ENCODE measurements around the gene REXO1.
A peak's percentile ranks its signal among the peaks of the same experiment; 100 is the strongest.

Gene REXO1

DNA sequence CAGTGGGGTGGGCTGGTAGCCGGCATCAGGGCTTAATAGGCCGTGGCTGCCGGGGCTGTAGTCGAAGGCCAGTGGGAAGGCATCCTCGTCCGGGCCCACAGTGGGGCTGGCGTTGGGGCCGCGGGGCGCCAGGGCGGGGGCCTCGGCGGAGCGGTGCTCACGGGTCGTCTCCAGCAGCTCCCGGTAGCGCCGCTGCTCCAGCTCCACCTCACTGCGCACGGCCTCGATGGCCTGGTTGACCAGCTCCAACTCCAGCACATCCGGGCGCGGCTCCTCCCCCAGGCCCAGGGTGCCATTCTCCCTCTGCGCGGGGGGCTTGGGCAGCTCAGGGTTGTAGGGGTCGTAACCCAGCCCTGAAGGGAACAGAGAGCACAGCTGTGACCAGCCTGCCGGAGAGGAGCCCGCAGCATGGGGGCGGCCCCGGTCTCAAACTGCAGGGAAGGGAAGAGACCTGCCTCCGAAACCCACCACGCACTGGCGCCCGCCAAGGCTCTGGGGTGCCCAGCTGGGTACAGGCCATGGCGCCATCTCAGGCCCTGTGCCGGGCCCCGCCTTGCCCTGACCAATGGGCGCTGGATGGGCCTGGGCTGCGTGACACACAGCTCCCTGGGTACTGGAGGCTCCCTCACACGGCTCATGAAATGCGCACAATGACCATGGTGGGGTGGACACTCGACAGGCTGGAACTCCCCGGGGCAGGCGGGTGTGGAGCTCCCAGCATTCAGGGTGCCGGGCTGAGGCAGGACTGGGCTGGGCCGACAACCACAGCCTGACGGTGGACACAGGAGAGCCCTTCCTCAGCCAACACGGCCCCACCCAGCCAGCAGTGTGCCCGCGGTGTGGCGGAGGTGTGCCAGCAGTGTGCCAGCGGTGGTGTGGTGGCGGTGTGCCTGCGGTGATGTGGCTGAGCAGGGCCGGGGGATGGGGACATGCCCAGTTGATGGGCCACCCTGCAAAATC lies 19.7 kb downstream of the REXO1 start:
- DNase-seq: no peak

DNA sequence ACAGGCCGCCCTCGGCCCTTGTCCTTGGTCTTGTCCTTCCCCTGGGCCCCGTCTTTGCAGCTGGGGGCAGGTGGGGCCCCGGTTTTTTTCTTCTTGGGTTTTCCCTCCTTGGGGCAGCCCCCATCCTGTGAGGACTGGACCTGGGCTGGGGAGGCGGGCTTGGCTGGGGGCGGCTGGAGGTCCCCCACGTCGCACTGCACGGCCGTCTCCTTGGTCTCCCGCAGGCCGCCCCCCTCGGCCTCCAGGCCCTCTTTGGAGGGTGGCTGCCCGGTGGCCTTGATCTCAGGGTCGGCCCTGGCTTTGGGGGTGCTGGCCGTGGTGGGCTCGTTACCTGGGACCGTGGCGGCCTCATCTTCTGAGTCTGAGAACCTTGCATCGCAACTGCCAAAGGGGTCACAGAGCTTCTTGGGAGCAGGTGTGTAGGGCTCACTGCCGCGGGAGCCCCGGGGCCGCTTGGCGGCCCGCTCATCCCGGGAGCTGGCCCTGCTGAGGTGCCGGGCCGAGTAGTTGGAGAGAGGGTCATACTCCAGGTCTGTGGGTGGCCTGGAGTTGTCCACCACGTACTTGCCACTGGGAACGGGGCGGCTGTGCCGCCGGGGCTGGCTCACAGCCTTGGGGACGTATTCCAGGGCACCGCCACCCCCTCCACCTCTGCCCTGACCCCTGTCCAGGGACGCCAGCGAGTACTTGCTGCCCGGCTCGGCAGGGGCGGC lies 20.6 kb downstream of the REXO1 start:
- no peak for DNase-seq

DNA sequence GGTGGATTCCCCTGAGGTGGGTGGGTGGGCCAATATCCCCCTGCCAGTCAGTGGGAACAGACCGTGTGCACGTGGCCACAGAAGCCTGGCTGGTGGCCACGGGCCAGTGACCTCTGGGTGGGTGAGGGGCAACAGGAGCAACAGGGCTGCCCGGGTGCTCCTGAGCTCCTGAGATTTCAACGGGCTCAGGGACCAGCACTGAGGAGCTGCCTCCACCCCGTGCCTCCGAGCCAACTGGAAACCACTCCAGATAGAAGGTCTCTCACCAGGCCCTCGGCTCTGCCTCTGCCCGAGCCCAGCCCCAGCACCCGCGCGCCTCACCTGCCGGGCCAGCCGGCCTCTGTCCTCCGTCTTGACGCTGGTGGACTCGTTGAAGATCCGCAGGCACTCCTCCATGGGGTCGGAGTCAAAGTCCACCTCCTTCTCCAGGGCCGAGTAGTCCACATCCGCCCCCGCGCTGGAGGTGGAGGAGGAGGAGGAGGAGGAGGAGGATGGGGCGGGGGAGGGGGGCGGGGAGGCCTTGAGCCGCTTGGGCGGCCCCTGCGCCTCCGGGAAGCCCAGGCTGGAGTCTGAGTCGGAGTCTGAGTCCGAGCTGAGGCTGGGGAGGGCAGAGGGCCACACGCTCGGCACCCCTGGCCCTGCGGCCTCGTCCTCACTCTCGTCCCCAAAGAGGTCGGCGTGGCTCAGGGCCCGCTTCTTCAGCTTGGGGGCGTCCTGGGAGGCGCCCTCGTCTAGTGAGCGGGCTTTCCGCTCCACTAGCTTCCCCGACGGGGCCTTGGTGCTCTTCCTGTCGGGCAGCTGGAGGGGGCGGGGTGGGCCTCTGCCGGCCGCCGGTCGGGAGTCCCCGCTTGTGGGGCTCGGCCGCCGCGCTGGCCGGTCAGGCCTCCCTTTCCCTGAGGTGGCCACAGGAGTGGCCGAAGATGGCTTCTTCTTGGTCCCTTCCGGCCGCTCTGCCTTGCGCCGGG lies 21.4 kb downstream of the REXO1 start:
- DNase-seq: no peak

DNA sequence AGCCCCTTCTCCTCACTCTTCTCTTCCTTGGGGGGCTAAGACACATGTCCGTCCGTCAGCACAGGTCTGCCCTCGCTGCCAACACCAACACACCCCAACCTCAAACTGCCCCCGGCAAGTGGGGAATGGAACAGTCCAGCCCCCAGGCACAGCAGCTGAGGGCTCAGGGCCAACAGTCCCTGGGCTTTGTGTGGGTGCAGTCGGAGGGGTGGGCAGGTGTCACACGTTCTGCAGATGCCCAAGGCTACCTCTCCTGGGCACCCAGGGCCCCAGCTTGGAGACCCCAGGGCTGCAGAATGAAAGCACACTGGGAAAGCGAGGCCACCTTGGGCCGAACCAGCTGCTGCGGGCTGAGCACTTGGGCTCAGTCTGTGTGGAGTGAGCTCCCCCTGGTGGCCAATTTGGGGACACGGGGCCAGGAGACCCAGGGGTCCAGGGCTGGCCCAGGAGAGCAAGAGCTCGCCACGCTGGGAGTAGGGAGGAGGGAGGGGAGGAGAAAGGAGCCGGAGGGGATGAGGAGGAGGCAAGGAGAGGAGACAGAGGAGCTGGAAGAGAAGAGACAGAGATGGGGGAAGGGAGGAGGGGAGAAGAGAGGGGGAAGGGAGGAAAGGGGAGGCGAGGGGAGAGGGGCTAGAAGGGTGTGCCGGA lies 22.2 kb downstream of the REXO1 start:
- peak; percentile 78 to 83 for DNase-seq

DNA sequence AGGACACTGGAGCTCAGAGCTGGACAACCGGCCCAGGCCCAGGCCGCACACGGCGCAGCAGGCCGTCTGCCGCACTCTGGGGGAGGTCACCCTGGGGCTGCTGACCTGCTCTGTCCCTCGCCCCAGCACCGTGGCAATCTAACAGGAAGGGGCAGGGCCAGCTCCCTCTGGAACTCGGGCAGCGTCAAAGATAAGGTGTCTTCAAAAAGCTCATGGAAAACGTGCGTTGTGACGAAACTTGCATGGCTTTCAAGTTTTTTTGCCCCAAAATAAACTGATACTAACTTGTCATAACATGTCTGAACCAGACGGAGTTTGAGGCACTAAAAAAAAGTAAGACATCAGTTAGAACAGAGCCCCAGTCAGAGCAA lies 24.0 kb downstream of the REXO1 start:
- no peak for DNase-seq

DNA sequence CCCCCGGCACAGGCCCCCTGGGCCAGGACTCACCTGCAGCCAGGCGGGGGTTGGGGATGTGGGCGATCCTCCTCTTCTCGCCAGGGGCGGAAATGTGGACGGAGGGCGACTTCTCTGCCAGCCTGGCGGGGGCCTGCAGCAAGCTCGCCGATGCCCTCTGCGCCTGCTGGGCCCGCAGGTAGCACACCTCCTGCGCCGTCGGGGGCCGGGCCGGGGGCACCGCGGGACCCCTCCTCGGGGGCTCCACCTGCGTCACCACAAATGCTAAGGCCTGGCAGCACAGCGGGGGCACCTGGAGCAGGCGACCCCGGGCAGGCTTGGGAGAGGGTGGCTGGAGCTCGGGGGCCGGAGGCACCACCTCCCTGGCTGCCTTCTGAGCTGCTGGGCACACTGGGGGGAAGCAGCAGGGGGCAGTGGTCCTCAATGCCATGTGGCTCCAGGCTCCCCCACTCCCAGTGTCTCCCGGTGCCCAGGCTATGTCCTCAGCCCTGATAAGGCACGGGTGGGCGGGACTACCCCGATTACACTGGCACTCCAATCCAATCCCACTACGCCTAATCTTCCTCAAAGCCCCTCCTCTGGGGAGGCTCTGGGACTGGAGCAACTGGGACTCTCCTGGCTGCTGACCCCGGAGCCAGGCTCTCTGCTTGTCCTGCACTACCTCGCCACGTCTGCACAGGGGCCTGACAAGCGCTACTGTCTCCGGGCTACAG lies 24.6 kb downstream of the REXO1 start:
- DNase-seq: no peak

DNA sequence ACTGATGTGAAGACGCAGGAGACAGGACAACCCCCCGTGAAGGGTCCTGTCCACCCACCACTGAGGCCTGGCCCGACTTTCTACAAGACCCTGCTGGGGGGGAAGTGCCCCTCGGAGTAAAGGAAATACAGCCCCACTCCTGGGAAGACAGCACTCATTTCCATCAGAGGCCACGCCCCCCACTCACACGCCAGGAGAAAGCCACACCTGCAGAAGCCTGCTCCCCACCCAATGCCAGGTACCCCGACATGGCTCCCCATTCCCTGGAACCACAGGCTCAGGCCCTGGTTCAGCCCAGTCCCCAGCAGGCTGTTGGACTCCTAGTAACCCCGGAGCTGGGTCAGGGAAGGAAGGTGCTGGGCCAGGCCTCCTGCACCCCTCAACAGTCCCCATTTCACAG lies 25.3 kb downstream of the REXO1 start:
- DNase-seq: no peak

DNA sequence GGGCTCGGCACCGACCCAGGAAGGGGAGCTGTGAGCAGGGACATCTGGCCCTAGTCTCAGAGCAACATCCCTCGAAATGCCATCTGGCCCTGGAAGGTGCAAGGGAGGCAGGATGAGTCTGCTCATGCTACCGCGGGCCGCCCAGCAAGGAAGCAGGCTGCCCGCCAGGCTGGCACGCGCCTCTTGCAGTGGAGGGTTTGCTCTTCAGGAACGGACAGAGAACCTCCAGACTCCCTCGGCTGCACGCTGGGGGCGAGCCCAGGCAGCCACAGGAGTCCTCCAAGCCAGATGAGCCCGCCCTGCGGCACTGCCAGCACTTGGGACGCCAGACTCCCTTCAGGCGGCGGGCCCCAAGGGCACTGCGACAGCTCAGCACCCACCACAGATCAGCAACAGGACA lies 26.1 kb downstream of the REXO1 start:
- DNase-seq: no peak

DNA sequence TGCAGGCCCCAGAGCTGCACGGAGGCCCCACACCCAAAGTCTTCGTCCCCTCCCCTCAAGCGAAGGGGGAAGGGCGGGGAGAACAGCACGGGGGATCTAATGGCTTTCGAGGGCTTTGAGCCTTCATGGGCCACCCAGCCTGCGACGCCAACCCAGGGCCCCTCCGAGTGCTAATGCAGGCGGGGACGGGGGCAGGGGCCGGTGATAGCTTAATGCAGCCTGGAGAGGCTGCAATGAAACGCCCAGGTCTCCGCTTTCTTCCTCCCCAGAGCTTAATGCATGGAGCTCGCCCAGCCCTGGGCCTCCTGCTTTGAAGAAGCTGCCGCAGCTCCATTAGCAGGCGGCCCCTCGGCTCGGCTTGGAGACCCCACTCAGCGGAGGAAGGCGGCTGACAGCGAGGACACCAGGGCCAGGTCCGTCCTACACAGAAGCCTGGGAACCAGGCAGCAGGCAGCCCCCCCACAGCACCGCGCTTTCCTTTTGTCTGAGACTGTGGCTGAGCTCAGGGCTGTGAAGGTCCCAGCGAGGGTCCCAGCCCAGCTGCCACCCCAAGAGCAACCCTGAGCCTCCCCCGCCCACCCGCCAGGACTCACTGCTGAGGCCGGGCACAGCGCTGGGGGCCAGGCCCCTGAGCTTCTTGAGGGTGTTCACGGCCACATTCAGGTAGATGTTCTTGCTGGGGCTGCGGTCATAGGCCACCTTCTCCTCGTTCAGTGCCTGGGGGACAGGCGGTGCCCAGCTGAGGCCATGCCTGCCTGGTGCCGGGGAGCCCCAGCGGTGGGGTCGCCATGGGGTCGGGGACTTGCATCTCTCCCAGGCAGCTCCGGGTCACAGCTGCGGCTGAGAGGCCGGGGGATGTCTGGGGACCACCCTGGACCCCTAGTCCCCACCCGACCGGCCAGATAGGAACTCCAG lies 28.7 kb downstream of the REXO1 start:
- no peak for DNase-seq

DNA sequence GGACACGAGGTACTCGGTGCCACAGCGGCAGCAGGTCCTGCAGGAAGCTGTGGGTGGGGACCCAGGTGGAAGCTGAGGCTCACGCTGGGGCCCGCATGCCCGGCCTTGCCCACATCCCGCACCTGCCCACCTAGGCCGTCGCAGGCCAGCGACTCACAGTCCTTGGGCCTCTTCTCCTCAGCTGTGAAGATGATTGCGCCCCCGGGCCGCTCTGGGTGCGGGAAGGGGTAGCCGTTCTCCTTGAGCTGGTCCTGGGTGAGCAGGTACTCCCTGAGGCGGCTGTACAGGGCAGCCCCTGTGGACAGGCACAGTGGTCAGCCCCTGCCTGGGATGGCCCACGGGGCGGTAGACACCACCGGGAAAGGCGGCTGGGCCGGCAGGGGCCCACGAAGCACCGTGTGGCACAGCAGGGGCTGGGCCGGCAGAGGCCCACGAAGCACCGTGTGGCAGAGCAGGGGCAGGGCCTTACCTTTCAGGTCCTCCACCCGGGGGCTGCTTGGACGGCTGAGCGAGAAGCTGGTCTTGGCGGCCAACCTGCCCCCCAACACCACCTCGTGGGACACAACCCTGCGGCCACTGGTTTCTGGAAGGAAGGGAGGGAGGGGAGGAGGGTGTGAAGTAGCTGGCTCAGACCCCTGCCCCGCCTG lies 29.6 kb downstream of the REXO1 start:
- no peak for DNase-seq

DNA sequence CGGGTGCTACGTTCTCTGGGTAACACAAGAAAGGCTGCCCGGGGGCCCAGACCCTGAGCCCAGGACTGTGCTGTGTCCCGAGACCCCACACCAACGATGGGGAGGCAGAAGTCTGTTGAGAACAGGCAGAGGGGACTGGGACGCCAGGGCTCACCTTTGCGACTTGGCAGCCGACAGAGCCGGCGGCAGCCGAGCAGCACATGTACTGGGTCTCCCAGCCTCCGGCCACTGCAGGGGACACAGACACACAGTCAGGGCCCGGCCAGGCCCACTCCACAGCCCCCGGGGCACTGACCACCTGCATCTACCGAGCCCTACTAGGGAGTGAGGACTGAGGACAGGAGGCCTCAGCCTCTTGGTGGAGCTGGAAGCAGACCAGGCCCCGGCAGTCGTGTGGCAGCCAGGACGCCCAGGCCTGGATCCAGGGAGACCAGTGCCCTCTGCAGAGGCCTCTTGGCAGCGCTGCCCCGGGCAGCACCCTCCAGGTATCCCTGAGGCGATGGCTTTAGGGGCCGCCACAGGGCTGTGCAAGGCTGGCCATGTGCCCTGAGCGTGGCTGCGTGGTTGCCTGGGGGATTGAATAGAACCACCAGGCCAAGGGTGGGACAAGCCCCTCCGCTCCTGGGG lies 30.6 kb downstream of the REXO1 start:
- no peak for DNase-seq

DNA sequence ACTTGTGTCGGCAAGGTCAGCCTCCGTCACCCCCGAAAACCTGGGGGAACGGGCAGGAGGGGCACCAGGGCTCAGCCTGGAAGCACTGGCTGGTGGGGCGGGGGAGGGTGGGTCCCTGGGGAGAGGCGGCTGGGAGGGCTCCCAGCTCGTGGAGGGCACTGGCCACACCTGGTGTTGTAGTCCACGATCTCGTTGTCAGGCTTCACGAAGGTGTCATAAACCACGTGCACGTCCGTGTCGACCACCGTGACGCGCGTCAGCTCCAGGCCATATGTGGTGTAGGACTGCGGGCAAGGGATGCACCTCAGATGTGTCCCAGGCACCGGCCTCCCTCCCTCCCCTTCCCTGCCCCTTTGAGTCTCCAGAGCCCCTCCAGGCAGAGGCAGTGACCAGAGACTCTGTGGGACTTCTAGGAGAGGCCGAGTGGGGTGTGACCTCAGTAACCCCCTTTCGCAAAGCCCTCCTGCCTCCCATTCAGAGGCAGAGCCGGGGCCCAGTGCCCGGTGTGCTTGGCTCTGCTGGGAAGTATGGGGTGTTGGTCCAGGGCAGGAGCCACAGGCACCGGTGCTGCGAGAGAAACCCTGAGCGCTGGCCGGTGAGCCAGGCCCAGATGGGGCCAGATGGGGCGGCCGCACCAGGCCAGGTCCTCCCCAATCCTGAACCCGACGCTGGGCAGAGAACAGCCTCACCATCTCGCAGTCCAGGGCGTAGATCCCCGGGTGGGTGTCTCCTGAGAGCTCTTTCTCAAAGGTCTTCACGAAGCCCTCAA lies 31.6 kb downstream of the REXO1 start:
- no peak for DNase-seq

DNA sequence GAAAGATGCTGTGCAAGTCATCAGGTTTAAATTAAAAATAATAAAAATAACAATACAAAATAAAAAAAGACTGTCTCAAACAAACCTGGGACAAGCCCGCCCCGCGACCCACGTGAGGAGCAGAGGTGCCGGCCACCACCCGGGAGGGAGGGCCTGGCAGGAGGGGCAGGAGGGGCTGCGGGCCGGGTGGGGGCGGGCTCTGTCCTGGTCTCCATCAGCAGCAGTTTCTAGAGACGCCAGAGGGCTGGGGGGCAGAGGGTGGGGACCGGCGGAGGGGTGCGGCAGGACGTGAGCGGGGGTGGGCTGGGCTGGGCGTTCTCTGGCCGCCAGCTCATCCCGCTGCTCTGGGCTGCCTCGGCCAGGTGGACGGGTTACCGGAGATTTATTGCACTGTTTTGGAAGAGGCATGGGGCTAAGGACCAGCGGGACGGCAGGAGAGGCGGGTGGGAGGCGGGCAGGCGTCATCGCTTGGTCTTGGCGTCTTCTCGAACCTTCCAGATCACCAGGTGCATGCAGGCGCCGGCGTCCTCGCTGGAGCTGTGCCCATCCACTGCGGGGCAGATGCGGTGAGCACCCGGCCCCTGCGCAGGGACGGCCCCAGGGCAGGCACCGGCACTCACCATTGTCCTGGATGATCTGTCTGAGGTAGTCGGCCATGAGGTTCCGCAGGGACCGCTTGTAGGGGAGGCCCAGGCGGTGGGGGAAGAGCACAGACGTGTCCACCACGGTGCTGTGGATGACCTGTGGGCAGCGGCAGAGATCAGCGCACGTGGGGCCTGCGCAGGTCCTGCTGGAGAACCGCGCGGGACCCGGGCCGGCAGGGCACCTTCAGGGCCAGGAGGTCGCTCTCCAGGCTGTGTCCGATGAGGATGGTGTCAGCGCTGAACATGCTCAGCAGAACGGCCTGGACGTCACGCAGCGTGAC lies 32.4 kb downstream of the REXO1 start:
- no peak for DNase-seq

DNA sequence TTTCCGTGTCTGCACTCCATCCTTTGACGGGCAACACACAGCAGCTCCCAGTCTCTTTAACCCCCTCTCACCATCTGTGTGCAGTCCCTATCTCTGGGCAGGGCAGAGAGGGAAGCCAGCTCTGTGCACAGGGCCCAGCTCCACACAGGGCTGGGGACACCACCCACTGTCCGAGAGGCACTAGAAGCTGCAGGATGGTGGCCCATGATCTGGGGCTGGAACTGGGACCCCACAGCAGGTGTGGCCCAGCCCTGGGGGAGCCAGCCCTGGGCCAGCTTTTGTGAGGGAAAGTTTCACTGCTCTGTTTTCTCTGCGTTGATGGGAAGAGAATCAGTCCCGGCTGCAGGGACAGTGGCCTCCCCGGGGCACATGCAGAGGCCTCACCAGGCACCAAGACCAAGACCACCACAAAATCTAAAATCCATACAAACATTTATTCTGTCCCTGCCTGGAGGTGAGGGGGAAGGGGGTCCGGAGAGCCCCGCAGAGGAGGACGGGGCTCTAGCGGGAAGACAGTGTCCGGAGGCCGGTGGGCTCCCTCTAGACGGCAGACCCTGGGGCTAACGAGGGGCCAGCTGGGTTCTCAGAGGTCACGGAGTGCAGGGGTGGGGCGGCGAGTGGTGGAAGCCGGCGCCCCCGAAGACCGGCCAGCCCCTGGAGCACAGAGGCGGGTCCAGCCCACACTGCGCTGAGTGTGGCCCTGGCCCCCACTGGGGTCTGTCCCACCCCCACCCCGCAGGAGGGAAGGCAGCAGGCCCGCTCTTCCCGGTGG lies 33.3 kb downstream of the REXO1 start:
- DNase-seq: no peak

DNA sequence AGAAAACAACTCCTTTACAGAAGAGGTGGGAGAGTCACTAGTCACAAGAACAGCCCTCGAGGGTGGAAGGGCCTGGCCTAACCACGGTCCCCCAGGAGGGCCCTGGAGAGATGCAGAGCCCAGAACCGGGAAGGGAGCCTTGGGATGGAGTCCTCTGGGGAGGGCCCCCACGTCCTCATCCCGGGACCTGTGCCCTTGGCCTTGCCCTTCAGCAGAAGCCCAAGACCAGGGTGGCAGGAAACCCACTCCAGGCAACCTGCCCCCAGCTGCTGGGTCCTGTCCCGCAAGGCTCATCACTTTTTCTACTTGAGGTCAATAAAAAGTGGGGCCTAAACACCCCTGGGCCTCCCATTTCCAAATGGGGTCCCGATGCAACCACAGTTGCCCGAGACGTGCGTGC lies 33.9 kb downstream of the REXO1 start:
- DNase-seq: no peak

DNA sequence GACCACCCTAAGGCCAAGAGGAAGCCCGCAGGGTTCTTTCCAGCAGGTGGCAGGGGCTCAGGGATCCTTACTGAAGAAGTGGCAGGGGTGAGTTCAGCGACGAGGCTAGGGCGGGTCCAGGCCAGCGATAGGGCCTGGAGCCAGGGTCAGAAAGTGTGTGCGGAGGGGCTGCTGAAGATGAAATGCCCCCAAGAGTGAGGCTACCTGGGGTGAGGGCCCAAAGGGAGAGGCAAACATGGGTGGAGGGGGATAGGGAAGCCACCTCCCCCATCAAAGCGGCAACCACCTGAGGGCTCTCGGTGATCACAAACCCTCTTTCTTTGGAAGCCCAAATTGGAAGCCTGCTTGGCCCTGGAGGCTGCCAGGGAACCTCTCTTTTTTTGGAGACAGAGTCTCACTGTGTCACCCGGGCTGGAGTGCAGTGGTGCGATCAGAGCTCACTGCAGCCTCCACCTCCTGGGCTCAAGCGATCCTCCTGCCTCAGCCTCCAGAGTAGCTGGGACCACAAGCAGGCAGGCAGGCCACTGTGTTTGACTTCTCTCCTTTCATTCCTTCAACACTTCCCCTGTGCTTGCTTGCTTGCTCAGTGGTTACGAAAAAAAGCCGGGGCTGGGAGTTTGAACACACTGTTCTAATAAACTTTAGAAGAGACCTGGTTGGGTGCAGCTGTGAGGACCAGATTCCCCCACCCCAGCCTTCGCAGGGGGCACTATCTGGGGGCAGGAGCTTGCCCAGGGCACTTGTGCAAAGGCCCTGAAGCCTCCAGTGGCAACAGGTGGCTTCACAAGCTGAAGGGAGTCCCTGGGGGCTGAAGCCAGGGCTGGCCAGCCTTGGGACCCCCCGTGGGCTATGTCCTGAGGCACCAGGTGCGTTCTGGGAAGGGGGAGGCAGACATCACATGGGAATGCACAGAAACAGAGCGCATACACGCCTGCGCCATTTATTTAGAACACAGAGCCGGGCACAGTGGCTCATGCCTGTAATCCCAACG lies 34.8 kb downstream of the REXO1 start:
- DNase-seq: no peak

All from activated CD4-positive, alpha-beta T cell treated with anti-CD3 and anti-CD28 coated beads, Interleukin-2, amount 50 U/mL, for 48 hours (primary cell).